NCI-H748 treated with DMSO at 0.1 percent for 48 hours (cell line): Measurements from ENCODE around the gene CYP19A1.

Source experiments
- DNase-seq: peaks from one replicate; lab custom pipeline; 2025; lab: John Stamatoyannopoulos, UW

Gene CYP19A1

DNA sequence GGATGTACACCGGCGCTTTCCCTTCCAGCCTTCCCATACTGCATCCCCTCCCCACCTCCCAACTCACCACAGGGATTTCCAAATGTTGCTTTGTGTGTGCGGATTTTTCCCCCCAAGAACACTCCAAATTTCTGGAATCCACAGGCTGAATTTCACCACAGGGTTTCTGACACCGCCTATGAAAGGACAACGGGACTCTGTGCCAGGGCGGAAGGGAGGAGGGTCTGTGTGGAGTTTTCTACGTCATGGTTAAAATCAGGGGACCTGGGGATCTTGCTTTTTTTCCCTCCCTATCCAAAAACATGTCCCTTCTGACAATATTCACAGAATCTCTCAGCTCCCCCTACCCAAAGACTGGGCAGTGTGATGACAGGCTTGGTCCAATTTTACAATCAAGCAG lies 14.6 kb downstream of the CYP19A1 start:
- DNase-seq = no peak

- DNase-seq = no peak
These were observed 15.6 kb downstream of the CYP19A1 start for GRCh38 chr15:51322621-51323296.

DNA sequence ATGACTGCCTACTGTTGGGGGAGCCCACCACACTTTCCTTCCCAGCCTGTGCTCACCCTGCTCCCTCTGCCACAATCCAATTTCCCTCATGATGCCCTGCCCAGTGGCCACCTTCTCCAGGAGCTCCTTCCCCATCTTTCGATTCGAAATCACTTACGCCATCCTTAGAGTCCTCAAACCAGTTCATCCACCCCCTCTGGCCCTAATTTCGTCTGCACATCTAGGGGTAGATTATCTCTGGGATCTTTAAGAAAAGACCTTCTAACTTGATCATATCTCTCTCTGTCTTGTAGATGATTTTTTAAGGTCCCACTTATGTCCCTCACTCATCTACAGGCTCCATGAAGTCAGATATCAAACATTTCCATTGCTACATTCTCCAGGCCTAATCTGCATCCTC lies 17.1 kb downstream of the CYP19A1 start:
- no peak for DNase-seq

DNA sequence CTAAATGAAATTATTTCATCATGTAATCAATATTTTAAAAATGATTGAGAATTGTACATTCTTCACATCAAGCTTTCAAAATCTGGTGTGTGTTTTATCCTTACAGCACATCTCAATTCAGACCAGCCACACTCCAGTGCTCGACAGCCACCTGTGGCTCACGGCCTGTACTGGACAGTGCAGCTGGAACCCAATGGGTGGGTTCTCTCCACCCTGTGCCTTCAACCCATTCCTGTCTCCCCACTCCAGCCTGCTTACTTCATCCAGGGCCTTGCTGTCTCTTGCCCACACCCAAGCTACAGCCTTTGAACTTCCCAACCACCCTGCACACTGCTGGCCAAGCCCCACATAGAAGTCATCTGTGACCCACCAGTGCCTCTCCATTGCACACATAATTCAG lies 17.6 kb downstream of the CYP19A1 start:
- no peak for DNase-seq

- no peak for DNase-seq
These were observed 18.9 kb downstream of the CYP19A1 start for GRCh38 chr15:51319539-51319938.

DNA sequence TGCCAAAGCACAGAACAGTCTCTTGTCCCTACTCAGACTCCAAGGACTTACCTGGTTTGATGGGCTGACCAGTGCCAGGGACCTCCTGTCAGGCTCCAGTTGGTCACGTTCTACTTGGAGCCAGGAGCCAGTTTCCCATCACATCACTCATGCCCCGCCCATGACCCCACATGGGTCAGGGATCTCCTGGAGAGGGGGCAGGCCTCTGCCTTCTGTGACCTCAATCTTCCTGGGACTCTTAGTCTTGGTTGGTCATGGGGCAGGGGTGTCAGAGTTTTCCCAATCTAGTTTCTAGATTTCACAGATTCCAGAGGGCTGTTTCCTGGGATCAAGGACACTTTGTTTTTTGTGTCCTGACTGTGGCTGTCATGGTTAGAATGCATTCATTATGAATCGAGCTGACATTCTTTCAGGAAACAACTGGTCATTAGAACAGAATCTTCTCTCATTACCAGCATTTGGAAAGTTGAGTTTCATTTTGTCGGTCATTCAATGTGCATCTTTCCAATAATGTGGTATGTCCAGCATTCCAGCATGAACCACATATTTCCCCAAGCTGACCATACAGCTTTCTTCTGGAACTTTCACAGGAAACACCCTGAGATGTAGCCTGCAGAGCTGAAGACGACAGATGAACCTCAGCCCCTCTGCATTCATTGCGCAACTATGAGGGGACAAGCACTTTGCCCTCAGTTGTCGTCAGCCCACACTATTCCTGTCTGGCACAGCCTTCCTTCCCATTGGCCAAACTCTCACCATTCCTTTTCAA lies 19.8 kb downstream of the CYP19A1 start:
- no peak for DNase-seq

DNA sequence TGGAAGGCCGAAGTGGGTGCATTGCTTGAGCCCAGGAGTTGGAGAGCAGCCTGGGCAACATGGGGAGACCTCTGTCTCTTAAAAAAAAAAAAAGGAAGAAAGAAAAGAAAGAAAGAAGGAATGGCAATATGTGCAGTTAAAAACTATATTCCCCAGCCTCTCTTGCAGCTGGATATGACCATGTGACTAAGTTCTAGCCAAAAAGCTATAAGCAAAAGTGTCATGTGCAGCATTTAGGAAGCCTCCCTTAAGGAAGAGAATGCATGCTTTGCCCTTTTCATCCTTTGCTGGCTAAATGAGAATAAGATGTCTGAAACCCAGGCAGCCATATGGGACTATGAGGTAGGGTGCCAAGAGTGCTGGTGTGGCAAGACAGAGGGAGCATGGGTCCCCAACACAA lies 21.8 kb downstream of the CYP19A1 start:
- DNase-seq = no peak

- DNase-seq = no peak
These were observed 22.7 kb downstream of the CYP19A1 start for GRCh38 chr15:51315726-51316125.

DNA sequence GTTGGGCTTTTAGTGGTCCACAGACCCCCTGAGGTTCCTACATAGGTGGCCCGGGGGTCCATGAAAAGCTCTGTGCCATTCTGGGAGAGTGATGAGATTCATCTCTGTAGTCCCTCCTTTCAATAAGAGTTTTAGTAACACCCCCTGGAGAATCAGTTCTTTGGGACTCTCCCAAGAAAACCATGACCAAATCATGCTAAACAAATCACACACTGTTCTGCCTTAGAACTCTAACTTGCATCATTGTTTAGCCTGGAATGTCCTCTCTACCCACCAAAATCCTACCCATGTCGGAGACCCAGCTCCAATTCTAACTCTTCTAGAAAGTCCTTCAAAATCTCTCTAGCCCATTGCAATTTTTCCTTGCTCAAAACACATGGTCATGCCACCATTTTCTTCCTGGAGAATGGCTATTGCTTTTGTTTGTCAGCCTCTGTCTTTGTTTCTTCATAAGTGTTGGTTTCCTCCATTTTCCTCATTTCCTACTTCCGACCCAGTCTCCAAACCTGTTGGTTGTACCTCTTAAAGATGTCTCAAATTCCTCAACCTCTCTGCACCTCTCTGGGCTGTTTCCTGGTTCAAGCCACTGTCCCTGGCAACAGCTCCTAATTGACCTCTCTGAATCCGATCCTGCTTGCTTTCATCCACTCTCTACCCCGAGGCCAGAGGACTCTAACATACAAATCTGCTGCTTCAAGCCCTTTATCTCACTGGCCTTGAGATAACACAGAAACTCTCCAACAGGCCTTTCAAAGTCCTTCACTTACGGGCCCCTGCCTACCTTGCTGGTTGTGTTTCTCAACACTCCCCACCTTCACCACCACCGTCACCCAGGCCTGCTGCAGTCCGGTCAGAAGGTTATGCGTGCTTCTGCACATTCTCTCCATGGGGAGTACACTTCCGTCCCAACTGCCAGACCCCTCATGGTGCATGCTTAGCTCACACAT lies 23.7 kb downstream of the CYP19A1 start:
- no peak for DNase-seq

DNA sequence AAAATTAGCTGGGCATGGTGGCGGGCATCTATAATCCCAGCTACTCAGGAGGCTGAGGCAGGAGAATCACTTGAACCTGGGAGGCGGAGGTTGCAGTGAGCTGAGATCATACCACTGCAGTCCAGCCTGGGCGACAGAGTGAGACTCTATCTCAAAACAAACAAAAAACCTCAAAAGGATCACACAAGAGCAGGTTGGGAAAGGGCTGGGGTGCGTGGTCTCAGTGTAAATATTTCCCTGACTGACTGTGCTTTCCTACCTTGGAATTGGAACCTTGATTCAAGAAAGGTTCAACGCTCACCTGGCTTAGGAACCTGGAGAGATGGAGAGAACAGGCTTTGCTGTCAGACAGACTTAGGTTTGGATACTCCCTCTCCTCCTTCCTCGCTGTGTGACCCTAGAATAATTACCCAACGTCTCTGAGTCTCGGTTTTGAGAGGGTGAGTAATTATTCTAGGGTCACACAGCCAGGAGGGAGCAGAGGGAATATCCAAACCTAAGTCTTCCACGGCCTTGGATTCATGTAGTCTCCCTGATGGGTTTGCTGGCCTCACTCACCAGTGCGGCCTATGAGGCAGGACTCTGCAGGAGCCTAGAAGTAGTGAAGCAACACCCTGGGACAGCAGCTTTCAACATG lies 24.6 kb downstream of the CYP19A1 start:
- DNase-seq = no peak

DNA sequence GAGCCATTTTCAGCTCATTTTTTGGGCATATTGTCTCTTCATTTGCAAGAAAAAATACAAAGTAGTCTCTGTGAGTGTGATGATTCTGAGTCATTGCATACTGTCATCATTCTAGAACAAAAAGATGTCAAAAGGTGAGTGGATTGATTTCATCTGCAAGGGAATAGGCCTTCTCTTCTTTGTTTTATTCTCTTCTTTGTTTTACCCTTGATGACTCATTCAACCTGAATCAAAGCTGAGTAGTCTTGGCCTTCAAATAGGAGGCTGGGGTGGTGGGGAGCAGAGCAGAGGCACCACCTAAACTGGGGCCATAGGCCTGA lies 25.4 kb downstream of the CYP19A1 start:
- no peak for DNase-seq

DNA sequence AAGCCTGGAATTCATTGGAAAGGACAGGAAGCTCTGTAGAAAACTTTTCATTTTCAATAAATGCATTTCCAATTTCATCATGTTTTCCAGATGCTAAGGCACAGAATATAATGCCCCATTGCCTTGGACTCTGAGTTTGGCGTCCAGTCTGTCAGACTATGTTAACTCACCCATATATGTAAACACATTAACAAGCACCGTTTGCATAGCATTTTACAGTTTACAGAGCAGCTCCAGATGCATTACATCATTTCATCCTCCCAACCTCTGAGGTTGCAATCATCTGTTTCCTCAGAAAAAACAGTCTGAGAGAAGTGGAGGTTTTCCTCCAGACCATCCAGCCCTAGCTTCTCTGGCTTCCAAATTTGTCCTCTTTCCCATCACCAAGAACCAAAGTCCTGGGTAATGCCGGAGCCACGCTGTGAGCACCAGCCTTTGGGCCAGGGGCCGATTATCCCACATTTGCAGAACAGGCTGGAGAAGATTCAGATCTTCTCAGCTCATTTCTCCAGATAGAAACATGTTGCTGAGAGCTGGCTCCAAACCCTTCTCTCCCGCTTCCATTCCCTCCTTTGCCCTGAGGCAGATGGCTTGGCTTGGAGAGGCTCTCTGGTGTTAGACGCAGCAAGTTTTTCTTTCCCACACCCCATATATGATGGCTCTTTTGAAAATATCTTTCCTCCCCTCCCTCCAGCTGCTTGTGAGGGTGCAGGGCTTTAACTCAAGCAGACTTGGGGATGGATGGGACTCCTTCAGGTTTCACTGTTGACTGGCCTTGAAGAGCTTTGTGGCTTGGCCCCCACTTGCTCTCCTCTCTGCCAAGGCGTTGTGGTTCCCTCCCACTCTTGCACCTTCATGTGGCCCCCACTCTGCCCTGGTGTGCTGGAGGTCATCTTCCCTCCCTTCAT lies 26.0 kb downstream of the CYP19A1 start:
- DNase-seq = no peak

DNA sequence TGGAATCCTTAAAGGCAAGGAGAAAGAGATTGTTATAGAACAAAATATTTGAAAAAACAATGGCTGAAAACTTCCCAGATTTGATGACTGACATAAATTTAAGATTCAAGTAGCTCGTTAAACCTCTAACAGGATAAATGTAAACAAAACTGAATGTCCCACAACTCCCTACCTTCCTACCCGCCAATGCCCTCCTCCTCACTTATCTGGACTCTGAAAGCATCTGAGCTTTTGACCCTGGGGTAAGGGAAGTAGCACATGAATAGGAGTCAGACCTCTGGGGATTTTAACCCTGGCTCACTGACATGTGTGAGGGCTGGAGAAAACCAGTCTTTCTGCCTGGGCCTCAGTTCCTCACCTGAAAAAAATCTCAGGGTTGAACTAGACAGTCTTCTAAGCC lies 26.9 kb downstream of the CYP19A1 start:
- no peak for DNase-seq

GRCh38 chr15:51310064-51310463 lies 28.3 kb downstream of the CYP19A1 start:
- DNase-seq = no peak

- DNase-seq = no peak
These were observed 30.6 kb downstream of the CYP19A1 start for GRCh38 chr15:51307811-51308210.

DNA sequence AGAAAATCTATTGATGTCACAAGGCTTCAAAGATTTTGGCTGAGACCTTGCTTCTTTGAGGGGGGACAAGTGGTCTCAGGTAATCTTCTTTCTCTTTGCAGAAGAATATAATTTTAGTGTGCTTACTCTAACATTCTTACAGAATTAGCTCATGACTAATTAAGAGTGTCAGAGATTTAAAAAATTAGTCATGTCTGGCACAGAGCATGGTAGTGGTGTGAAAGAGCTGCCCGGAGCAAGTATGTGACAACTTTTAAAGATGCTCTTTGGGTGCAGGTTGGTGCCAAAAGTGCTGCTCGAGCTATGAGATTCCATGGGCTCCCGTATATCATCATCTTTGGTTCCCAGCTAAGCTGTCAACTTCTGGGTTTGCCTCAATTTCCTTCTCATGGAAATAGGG lies 31.1 kb downstream of the CYP19A1 start:
- DNase-seq = no peak

GRCh38 chr15:51303462-51303980 lies 34.9 kb downstream of the CYP19A1 start:
- DNase-seq = no peak

DNA sequence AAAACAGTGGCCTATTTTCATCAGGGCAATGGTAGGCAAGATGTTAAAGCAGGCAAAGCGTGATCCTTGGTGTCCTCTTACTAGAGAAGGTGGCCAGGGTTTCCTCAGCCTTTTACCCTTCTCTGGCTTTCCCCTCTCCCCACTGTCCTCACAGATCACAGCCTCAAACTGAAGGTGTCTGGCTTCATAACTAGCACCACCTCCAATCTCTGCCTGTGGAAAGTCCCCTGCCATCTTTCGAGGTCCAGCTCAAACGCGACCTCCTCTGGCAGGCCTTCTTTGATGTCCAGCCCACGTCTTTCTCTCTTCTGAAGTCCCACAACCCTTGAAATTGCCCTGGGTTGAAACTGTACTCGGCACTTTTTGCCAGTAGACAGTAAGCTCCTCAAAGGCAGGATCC lies 35.9 kb downstream of the CYP19A1 start:
- no peak for DNase-seq

- DNase-seq = peak; percentile 38
These were observed 39.0 kb downstream of the CYP19A1 start for GRCh38 chr15:51299187-51300015.

GRCh38 chr15:51298620-51299019 lies 39.8 kb downstream of the CYP19A1 start:
- no peak for DNase-seq
